SK-N-MC (cell line): ENCODE measurements around the gene HHAT.

ENCODE experiments used
- EZH2 ChIP-seq: fragments of 200-600 bp; sonication (generic); IDR thresholded peaks from one replicate; pipeline ENCODE4 v1.6.1; 2017; ENCODE audit warnings: antibody characterized with exemption
- FOXP2 ChIP-seq: optimal IDR thresholded peaks from 2 replicates; pipeline ENCODE3; 2011; ENCODE audit warnings: mild to moderate bottlenecking, moderate library complexity; ENCODE audit not compliant: insufficient read depth; ENCODE audit errors: extremely low read length, control extremely low read depth
- POLR2AphosphoS5 ChIP-seq: IDR thresholded peaks from 2 replicates; pipeline ENCODE4 v1.6.1; 2012; ENCODE audit warnings: mild to moderate bottlenecking, low read depth, low read length, borderline replicate concordance

DNA sequence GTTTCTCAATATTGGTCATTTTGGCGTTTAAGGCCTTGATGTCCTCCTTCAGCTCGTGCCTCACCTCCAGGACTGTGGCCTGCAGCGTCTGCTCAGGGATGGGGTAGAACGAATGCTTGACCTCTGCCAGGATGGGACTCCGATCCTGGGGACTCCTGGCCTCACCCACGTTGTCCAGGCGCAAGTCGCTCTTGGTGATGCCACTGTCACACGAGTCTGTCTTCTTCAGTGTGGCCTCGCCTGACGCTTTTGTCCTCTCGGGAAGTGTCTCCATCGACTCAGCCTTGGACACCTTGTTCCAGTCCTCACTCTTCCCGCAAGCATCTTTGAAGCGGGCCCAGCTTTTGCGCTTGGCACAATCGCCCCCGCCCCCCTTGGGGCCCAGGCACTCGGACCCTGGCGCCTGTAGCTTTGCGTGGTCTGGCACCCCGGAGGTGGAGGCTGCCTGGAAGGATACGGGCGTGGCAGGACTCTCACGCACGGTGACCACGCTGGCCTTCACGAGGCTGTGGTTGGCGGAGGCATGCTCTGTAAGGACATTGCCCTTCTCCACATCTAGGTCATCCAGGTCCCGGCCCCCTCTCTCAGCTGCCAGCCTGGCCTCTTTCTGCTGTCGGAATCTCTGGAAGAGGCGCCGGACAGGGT, 354.8 kb downstream of the HHAT start:
- no peak for TF ChIP-seq POLR2AphosphoS5
- TF ChIP-seq EZH2 = no peak
- no peak for TF ChIP-seq FOXP2
